GM18519 (cell line): ENCODE measurements around the gene DNHD1.

Experiments
- ATAC-seq: cut with Tn5 transposase; IDR thresholded peaks from one replicate; pipeline ENCODE4 v1.9.1; 2021; ENCODE audit warnings: mild to moderate bottlenecking, moderate library complexity; ENCODE audit not compliant: unreplicated experiment, low FRiP score

DNHD1 gene

DNA sequence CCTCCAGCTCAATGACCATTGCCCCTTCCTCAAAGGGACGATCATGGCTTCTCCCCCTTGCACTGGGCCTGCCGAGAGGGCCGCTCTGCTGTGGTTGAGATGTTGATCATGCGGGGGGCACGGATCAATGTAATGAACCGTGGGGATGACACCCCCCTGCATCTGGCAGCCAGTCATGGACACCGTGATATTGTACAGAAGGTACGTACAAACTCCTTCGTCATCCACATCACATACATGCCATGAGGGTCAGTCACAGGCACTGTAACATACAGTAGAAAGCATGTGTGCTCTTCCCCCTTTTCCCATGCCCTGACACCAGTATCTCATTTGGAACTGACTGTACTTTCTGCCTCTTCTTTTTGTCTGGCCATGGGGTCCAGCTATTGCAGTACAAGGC lies 110.9 kb downstream of the DNHD1 start:
- ATAC-seq, result no peak

DNA sequence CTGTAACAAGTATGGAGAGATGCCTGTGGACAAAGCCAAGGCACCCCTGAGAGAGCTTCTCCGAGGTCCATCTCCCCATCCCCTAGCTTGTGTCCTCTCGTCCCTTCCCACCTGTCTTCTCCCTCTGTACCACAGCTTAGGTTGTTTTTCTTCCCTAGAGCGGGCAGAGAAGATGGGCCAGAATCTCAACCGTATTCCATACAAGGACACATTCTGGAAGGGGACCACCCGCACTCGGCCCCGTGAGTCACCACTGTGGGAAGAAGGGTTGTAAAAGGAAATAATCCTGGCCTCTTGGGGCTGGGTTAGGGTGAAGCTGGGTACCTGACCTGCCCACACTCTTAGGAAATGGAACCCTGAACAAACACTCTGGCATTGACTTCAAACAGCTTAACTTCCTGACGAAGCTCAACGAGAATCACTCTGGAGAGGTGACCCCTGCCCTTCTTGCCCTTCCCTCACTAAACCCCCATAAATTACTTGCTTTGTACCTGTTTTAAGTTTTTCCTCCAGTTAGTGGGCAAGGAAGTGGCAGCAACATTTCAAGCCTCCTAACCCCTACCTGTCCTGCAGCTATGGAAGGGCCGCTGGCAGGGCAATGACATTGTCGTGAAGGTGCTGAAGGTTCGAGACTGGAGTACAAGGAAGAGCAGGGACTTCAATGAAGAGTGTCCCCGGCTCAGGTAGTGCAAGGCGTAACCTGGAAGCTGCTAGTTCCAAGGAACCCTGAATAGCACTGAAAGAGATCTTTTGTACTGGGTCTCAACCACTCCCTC lies 111.8 kb downstream of the DNHD1 start:
- ATAC-seq, result no peak

DNA sequence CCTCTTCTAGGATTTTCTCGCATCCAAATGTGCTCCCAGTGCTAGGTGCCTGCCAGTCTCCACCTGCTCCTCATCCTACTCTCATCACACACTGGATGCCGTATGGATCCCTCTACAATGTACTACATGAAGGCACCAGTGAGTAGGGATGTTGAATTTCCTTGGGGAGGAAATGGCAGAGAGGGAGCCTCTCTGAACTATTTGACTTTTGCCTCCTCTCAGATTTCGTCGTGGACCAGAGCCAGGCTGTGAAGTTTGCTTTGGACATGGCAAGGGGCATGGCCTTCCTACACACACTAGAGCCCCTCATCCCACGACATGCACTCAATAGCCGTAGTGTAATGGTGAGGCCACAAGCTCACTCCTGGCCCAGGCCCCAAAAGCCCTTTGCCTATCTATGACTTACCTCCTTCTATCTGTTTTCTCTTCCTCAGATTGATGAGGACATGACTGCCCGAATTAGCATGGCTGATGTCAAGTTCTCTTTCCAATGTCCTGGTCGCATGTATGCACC lies 112.5 kb downstream of the DNHD1 start:
- no peak for ATAC-seq

DNA sequence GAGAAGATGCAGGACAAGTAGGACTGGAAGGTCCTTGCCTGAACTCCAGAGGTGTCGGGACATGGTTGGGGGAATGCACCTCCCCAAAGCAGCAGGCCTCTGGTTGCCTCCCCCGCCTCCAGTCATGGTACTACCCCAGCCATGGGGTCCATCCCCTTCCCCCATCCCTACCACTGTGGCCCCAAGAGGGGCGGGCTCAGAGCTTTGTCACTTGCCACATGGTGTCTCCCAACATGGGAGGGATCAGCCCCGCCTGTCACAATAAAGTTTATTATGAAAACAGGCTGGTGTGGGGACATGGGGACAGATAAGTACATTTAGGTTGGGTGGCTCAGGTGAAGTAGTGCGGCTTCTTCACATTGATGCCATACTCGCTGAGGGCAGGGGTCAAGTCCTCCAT lies 113.5 kb downstream of the DNHD1 start:
- ATAC-seq, result no peak

DNA sequence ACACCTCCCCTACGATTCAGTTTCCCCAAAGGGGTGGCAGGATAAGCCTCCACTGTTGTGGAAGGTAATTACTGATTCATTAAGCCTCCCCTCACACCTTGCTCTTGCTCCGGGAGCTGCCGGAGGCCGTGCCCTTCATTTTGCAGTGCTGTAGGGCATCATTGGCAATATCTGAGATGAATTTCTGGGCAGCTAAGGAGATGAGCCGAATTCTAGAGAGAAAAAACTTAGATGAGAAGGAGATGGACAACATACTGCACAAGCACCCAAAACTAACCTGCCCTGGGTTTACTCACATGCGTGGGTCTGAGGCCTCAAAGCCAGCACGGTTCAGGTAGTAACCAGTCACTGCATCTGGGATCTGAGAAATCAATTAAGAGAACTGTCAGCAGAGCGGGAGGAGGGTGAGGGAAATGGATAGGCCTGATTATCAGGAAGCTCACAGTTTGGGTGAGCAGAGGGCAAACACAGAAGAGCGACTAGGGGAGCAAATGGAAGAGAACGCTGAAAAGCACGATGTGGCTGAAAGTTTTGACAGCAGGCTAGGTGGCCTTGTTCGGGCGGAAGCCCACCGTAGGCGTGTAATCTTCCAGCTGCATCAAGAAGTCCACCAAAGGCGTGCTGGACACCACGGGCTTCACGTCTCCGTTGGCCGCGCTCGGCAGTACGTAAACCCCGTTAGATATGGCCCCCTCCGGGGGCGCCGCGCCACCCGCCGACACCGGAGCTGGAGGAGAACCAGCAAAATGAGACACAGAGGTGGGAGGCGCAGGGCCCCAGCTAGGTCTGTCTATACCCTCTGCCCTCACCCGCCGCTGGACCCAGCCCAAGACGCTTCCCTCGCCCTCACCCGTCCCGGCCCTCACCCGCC lies 114.2 kb downstream of the DNHD1 start:
- no peak for ATAC-seq

DNA sequence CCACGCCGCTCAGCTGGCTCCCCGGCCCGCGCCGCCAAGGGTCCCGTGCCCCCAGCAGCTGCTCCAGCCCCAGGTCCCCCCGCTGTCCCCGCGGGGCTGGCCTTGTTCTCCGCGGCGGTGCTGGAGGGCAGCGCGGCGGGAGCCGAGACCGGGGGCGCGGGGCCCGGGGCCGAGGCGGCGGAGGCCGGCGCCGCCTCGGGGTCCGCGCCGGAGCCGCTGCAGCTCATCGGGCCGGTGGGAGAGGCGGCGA lies 114.8 kb downstream of the DNHD1 start:
- ATAC-seq, result peak; percentile 11

DNA sequence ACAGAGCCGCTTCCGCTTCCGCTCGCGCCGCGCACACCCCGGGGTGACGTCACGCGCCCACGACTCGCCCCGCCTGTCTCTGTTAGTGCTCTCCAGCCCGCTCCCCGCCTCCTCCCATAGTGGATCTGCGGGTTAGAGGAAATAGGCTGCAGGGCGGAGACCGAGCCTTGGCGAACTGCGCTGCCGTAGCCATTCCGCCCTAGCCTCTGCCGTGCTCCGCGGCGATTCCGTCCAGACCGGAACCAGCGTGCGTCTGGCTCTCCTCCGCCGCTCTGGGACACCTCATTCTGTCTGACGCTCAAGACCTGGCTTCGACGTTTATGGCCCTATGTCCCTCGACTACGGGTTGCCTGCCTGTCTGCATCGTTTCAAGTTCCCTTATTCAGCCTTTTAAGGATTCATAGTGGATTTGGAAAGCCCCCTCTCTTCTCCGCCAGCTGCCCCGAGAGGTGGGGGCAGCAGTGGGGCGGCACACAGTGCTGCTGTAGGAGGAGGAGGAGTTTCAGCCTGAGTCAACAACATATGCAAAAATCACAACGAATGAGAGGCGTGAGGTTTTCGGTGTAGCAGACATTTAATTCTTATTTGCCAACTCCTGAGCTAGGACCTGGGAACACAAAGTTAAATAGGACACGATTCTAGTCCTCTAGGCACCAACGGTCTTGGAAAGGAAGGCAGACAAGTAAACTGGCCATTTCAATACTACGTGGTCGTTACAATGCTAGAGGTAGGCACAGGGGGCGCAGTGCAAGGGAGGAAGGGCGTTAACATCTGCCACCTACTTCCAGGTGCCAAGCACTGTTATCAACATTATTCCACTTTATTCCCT lies 115.3 kb downstream of the DNHD1 start, which contains the start of gene TAF10:
Gene TAF10, minus strand, starts transcription at position 4 of the 829 bp plus-strand sequence. CDS start 27 bp downstream, outside the sequence.
- peak; percentile 80 for ATAC-seq

DNA sequence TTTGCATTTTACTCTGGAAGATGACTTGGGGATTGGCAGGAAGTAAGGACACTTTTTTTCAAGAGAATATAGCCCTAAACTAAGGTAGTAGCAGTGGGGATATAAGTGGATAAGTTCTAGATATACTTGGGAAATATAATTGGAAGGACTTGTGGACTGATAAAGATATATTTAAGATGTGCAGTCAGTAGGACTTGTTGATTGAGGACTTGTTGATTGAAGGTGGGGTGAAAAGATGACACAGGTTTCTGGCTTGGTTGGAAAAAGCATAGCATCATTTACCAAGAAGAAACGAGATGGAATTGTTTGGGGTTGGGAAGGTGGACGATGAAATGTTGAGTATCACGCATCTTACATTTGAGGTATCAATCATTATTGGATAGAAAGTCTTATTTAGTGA lies 116.4 kb downstream of the DNHD1 start:
- ATAC-seq, result no peak

DNA sequence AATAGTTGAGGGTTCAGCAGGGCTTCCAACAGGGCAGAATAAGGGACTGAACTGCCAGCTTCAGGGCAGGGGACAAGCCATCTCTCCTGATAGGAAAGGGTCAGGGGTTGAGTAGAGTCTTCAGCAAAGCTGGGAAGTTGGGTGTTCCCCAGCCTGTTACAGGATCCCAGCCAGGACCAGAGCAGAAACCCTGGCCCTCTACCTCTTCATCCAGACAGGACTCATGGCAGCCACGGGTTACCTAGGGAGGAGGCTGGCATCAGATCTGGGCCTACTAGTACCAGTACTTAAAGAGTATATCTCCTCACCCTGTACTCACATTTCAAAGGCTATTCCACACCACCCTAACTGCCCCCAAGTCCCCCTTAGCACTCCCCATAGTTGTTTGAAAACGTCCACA lies 117.4 kb downstream of the DNHD1 start:
- no peak for ATAC-seq

DNA sequence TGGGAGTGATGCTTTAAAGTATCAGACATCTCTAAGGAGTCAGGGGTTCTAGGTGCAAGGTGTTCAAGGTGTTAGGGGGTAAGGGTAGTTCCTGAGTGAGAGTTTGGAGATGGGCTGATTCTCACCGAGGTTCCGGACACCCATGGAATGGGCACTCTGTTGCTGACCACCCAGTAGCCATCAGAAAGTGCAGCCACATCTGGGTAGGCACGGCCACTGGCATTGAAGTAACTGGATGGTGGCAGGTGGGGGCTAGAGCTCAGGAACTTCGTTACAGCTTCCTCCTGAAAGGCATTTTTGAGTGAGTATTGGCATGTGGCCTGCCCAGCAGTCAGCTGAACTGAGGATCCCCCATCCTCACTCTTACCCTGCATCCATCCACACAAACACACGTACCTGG lies 118.0 kb downstream of the DNHD1 start:
- no peak for ATAC-seq

DNA sequence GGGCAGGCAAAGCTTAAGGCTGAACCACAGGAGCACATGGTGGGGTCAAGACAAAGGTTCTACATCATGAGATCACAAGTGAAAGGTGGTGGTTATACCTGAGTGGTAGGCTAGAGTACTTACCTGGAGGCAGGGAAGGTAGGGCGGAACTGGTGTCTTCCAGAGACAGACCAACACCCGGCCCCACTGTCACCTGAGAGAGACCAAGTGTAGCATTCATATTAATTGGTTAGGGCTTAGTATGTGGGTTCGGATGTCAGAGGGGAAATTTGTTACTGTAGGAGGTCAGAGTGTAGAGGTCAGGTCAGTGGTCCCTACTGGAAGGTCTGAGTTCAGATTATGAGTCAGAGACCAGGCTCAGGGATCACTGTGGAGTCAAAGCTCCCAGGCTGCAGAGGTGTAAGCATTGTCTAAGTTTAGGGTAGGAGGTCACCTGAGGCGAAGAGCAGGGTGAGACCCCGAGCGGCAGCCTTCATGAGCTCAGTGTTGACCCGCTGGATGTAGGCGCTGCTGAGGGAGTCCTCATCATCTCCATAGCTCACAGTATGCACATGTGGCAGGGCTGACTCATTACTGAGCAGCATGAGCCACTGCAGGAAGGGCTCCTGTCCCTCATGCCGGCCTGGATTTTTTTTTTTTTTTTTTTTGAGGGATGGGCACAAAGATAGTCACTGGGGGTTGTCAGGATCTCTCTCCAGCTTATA lies 119.0 kb downstream of the DNHD1 start:
- no peak for ATAC-seq

DNA sequence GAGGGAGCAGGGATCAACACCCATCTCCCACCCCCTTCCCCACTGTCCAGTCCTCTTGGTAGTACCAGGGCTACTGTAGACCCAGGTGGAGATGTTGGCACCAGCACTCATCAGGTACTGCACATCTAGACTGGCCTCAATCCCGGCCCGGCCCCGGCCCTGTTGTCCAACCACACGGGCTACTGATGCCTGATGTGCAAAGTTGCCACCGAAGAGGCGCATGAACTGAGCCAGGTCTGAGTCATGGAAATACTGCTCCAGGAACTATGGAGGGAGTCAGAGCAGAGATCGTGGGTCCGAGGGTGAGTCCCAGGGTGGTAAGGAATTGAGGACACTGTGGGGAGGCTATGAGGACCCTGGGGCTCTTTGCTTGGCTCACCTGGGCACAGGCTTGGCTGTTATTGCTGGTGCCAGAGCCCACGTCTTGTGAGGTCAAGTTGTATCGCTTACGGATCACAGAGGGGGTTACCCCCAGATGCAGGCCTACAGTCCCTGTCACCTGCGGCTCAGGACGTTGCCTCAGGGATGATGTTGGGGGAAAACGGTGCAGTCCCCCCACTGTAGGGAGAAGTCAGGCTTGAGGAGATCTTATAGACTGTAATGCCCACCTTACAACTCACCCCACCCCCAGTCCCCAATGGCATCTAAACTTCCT lies 119.6 kb downstream of the DNHD1 start:
- ATAC-seq, result no peak

DNA sequence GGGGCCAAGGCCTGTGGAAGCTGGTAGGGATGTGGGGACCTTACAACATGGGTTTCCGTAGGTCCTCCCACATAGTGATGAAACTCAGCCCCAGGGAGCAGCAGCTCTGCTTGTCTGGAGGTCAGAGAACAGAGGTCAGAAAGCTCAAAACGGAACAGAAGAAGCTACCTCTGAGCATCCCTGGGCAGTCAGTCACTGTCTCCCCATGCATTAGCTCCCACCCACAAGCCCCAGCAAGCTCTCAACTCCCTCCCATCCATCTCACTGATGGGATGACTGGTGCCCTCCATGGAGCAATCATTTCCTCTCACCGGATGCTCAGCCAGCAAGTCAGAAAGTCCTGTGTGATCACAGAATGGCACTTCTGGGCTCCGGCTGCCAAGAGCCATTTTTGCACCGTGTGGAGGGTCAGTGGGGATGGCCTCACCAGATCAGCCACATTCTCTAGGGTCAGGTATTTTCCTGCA lies 120.3 kb downstream of the DNHD1 start:
- ATAC-seq, result no peak

DNA sequence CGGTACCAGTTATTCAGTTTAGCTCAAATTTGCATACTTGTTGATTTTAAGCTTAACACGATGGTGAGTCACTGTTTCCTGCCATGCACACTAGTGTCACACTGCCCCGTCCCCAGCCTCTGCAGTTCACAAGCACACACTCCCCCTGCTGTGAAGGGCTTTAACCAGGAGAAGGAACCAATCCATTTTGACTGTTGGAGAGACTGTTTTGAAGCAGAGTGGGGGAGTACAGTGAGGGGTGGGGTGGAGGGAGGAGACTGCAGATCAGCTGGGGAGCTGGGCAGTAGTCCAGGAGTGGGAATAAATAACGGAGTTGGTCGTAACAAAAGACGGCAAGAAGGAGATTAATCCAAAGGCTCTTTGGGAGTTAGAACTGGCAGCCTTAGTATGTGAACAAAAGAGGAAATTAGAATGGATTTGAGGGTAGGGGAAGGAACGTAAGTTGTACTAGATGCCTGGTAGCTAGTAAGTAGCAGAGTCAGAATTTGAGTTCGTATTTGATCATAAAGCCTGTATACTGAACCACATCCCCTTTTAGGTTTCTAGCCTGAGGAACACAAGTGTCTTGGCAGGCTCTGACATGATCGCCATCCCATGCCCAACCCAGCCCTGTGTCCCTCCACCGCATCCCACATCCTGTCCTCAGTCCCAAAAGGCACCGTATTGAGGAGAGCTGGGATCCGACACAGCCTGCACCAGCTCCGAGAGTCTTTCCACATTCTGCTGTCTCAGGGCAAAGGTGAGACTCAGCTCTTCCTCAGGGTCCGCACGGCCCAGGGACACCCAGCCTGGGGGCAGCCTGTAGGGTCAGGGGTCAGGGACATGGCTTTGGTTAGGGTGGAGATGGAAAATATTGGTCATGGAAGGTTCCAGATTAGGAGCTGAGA lies 121.3 kb downstream of the DNHD1 start:
- ATAC-seq, result no peak

DNA sequence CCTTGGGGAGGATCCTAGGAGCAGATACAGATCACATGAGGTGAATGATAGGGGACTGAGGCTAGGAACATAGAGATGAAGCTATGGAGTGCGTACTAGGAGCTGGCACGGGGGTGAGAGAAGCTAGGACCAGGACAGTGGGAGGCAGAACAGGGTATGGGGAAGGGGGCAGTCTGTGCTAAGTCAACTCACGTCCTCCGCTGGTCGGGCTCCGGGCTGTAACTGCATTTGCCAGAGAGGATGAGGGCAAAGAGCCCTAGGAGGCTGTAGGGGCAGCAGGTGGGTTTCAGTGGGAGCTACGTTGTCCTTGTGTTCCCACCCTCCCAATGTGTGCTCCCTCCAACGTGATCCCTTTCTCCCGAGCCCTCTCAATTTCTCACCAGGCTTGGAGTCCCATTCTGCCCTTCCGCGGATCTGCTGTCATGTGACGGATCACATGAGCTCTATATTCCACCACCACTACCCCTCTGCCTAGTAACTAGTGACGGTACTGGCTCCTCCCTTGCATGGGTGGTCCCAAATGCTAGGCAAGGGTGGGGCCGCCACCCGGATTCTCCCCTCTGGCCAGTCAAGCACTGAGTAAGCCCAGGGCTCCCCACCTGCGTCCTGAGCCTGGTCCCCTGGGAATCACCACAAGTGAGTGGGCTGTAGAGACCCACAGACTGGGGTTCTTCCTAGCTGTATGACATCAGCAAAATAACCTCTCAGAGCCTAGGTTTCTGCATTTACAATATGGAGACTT lies 122.1 kb downstream of the DNHD1 start, which contains the start of gene TPP1:
Gene TPP1, minus strand, starts transcription at position 419 of the 742 bp plus-strand sequence. Its CDS starts 22 bp downstream, at position 397.
- ATAC-seq, result peak; percentile 97

DNA sequence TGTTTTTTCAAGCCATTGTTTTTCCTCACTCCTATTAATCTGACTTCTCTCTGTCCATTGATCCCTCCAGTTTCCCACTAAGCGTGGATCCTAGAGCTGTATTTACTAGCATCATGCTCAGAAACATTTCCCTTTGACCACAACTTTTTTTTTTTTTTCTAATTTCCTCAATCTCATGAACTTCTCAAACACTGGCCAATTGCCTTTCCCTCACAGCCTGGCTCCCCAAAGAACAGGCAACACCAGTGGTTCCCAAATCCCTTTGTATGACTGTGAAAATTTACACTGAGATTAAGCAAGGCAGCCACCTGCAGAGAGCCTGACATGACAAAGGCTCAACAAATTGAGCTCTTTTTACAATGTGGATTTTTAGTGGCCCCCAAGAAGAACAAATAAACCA lies 123.6 kb downstream of the DNHD1 start:
- ATAC-seq, result no peak
